ENCODE measurements around the gene CCDC146.
"Not testable (repeated sequence)": the region's sequence is repeated elsewhere in the genome, so short reads cannot be mapped to it uniquely, and the experiment has no call there.

CCDC146 gene

GRCh38 chr7:77306231-77307067 lies 184.0 kb downstream of the CCDC146 start:
- DNase-seq, result no peak

GRCh38 chr7:77308792-77309191 lies 186.4 kb downstream of the CCDC146 start:
- DNase-seq, result no peak

GRCh38 chr7:77309714-77310220 lies 187.4 kb downstream of the CCDC146 start:
- DNase-seq, result no peak

- no peak for DNase-seq
Observed at GRCh38 chr7:77310982-77311381, 188.6 kb downstream of the CCDC146 start.

GRCh38 chr7:77313085-77313484 lies 190.7 kb downstream of the CCDC146 start:
- DNase-seq, result no peak

- no peak for DNase-seq
Observed at GRCh38 chr7:77313876-77314480, 191.6 kb downstream of the CCDC146 start.

GRCh38 chr7:77315182-77315591 lies 192.8 kb downstream of the CCDC146 start:
- no peak for DNase-seq

- no peak for DNase-seq
Observed at GRCh38 chr7:77316219-77316978, 194.0 kb downstream of the CCDC146 start.

GRCh38 chr7:77318019-77318418 lies 195.6 kb downstream of the CCDC146 start:
- no peak for DNase-seq

- no peak for DNase-seq
Observed at GRCh38 chr7:77320137-77320536, 197.7 kb downstream of the CCDC146 start.

- no peak for DNase-seq
Observed at GRCh38 chr7:77320714-77321113, 198.3 kb downstream of the CCDC146 start.

- DNase-seq, result no peak
Observed at GRCh38 chr7:77321300-77321699, 198.9 kb downstream of the CCDC146 start.

GRCh38 chr7:77326131-77326530 lies 203.7 kb downstream of the CCDC146 start:
- no peak for DNase-seq

GRCh38 chr7:77327067-77327931 lies 204.9 kb downstream of the CCDC146 start:
- no peak for DNase-seq

- DNase-seq, result no peak
Observed at GRCh38 chr7:77327932-77328628, 205.7 kb downstream of the CCDC146 start.

- DNase-seq, result no peak
Observed at GRCh38 chr7:77328669-77329068, 206.3 kb downstream of the CCDC146 start.

GRCh38 chr7:77329466-77330168 lies 207.2 kb downstream of the CCDC146 start:
- no peak for DNase-seq

GRCh38 chr7:77330169-77330882 lies 207.9 kb downstream of the CCDC146 start:
- DNase-seq, result no peak

GRCh38 chr7:77331938-77332695 lies 209.7 kb downstream of the CCDC146 start:
- DNase-seq, result peak; percentile 18

GRCh38 chr7:77334039-77334438 lies 211.6 kb downstream of the CCDC146 start:
- DNase-seq, result not testable (repeated sequence)
